NCI-H345 treated with DMSO at 0.1 percent for 48 hours (cell line): ENCODE data around the gene RBM19.

Source experiments
- DNase-seq: peaks from one replicate; lab custom pipeline; 2025; ENCODE audit not compliant: unreplicated experiment; lab: John Stamatoyannopoulos, UW

The RBM19 gene

GRCh38 chr12:113955109-113955970 is 10.8 kb downstream of the RBM19 start:
- DNase-seq = no peak

- DNase-seq = no peak
Observed at GRCh38 chr12:113954547-113954946, 11.6 kb downstream of the RBM19 start.

GRCh38 chr12:113950873-113951272 is 15.3 kb downstream of the RBM19 start:
- DNase-seq = no peak

- DNase-seq = no peak
Observed at GRCh38 chr12:113949321-113950305, 16.5 kb downstream of the RBM19 start.

- no peak for DNase-seq
Observed at GRCh38 chr12:113948151-113948914, 17.8 kb downstream of the RBM19 start.

GRCh38 chr12:113946175-113946574 is 19.9 kb downstream of the RBM19 start:
- no peak for DNase-seq

GRCh38 chr12:113945174-113946173 is 20.7 kb downstream of the RBM19 start:
- DNase-seq = no peak

GRCh38 chr12:113942209-113942608 is 23.9 kb downstream of the RBM19 start:
- no peak for DNase-seq

- no peak for DNase-seq
Observed at GRCh38 chr12:113941208-113941486, 25.0 kb downstream of the RBM19 start.

GRCh38 chr12:113940357-113941207 is 25.5 kb downstream of the RBM19 start:
- DNase-seq = no peak

- no peak for DNase-seq
Observed at GRCh38 chr12:113939867-113940266, 26.3 kb downstream of the RBM19 start.

- no peak for DNase-seq
Observed at GRCh38 chr12:113938471-113938870, 27.7 kb downstream of the RBM19 start.

- no peak for DNase-seq
Observed at GRCh38 chr12:113936460-113936859, 29.7 kb downstream of the RBM19 start.

GRCh38 chr12:113935459-113935858 is 30.7 kb downstream of the RBM19 start:
- no peak for DNase-seq

GRCh38 chr12:113934946-113935345 is 31.2 kb downstream of the RBM19 start:
- no peak for DNase-seq

GRCh38 chr12:113934060-113934814 is 31.9 kb downstream of the RBM19 start:
- no peak for DNase-seq

GRCh38 chr12:113933201-113933786 is 32.8 kb downstream of the RBM19 start:
- DNase-seq = no peak
